ENCODE results near the gene FAM184B.

FAM184B gene

DNA sequence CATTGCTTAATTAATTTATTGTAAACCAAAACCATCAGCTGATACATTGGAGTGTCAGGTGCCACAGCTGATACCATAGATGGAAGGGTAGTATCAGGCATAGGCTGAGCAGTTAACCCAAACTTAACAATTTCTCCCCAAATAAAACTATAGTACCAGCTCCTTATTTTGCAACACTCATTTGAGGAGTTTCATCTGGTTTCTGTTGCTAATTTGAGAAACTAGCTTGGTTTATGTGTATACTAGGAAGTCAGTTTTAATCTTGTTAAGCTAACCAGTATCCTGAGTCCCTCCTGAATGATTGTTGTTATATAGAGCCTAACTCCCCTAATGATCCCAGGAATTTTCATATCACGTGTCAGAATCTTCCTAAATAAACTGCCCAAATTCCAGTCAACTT is 16.4 kb upstream of the FAM184B start:
- peaks cover 14% of the 10 kb centered on the region; the same call in 1 of the 2 replicates for H3K79me2 ChIP-seq (ENCODE audit: insufficient read depth, low read length)
- no peak overlapping the region for H3K4me3 ChIP-seq (ENCODE audit: low read length, poor library complexity, severe bottlenecking)
- no peaks in the 10 kb centered on the region for H3K4me1 ChIP-seq (ENCODE audit: insufficient read depth, low read length, poor library complexity, severe bottlenecking)
- H3K9ac ChIP-seq (ENCODE audit: low read depth, low read length, poor library complexity, severe bottlenecking): no peak overlapping the region
- H3K9me2 ChIP-seq (replicated peaks; ENCODE audit: low read depth, low read length): no peaks in the 10 kb centered on the region
- no peaks in the 10 kb centered on the region for H4K20me1 ChIP-seq (ENCODE audit: insufficient read depth, low read length, poor library complexity, severe bottlenecking)
- no peaks in the 10 kb centered on the region for H3F3A ChIP-seq (ENCODE audit: low read depth)
- TF ChIP-seq, protein P1, sequence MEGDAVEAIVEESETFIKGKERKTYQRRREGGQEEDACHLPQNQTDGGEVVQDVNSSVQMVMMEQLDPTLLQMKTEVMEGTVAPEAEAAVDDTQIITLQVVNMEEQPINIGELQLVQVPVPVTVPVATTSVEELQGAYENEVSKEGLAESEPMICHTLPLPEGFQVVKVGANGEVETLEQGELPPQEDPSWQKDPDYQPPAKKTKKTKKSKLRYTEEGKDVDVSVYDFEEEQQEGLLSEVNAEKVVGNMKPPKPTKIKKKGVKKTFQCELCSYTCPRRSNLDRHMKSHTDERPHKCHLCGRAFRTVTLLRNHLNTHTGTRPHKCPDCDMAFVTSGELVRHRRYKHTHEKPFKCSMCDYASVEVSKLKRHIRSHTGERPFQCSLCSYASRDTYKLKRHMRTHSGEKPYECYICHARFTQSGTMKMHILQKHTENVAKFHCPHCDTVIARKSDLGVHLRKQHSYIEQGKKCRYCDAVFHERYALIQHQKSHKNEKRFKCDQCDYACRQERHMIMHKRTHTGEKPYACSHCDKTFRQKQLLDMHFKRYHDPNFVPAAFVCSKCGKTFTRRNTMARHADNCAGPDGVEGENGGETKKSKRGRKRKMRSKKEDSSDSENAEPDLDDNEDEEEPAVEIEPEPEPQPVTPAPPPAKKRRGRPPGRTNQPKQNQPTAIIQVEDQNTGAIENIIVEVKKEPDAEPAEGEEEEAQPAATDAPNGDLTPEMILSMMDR (conservative IDR thresholded peaks at IDR 0.05; ENCODE audit: low read length): no peak
- TF ChIP-seq EZH2phosphoT487 (IDR thresholded peaks at IDR 0.05; ENCODE audit: borderline replicate concordance): no peak
- H3K36me3 ChIP-seq (ENCODE audit: insufficient read depth, low read length): peaks cover 11% of the 10 kb centered on the region; the same call in 1 of the 2 replicates
- H3K9me3 ChIP-seq (ENCODE audit: insufficient read depth, low read depth, low read length): no peaks in the 10 kb centered on the region
- no peak overlapping the region for H3K4me2 ChIP-seq (ENCODE audit: low read depth, low read length, poor library complexity, severe bottlenecking)
- H2AFZ ChIP-seq (ENCODE audit: low read length): no peak overlapping the region
- no peaks in the 10 kb centered on the region for H3K27me3 ChIP-seq (ENCODE audit: insufficient read depth, low read length, poor library complexity, severe bottlenecking)

DNA sequence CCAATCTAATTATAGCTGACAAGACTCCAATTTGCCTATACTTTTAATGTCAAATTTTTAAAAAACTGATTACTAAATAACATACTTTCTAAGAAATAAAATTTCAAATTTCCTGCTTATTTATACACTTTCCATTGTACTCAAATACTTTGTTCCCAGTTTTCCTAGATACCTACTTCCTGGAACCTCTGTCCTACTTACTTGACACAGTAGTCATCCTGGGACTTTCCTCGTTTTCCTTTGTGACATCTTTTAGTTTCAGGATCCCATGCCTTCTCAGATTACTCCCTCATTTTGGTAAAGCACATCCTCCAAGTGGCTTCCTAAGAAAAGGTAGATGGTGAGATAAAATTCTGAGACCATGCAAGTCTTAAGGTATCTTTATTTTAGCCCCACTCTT is 13.3 kb upstream of the FAM184B start:
- Histone ChIP-seq H3K4me1 (ENCODE audit: insufficient read depth, low read length, poor library complexity, severe bottlenecking) (no peaks in the 10 kb centered on the region), H3K9ac (ENCODE audit: low read depth, low read length, poor library complexity, severe bottlenecking) (no peak overlapping the region), H2AFZ (ENCODE audit: low read length) (no peak overlapping the region), H3K9me3 (ENCODE audit: insufficient read depth, low read depth, low read length) (no peaks in the 10 kb centered on the region), H3K36me3 (ENCODE audit: insufficient read depth, low read length) (no peaks in the 10 kb centered on the region), H3K4me3 (ENCODE audit: low read length, poor library complexity, severe bottlenecking) (no peak overlapping the region), H4K20me1 (ENCODE audit: insufficient read depth, low read length, poor library complexity, severe bottlenecking) (no peaks in the 10 kb centered on the region), H3F3A (ENCODE audit: low read depth) (no peaks in the 10 kb centered on the region), H3K9me2 (replicated peaks; ENCODE audit: low read depth, low read length) (no peaks in the 10 kb centered on the region), H3K4me2 (ENCODE audit: low read depth, low read length, poor library complexity, severe bottlenecking) (no peak overlapping the region), H3K27me3 (ENCODE audit: insufficient read depth, low read length, poor library complexity, severe bottlenecking) (no peaks in the 10 kb centered on the region), H3K79me2 (ENCODE audit: insufficient read depth, low read length) (no peaks in the 10 kb centered on the region)
- TF ChIP-seq, protein P1 (conservative IDR thresholded peaks at IDR 0.05; ENCODE audit: low read length): no peak
- TF ChIP-seq EZH2phosphoT487 (IDR thresholded peaks at IDR 0.05; ENCODE audit: borderline replicate concordance): no peak

DNA sequence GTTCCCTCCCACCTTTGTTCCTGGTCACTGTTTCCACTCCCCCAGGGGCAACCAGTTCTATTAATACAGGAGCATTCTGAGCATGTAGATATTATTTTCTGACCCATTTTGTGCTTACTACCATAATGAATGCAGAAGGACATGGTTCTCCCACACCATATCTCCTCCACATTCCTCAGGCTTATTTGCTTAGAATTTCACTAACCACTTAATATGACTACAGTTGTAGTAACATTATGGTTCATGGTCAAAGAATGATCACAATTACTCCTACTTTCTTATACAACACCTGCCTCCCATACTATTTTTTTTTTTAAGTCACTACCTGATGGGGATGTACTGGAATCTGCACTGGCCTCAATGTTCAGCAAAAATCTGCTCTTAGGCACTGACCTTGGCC is 7.5 kb upstream of the FAM184B start:
- Histone ChIP-seq H3K9ac (ENCODE audit: low read depth, low read length, poor library complexity, severe bottlenecking) (no peak overlapping the region), H3K79me2 (ENCODE audit: insufficient read depth, low read length) (no peaks in the 10 kb centered on the region), H2AFZ (ENCODE audit: low read length) (no peak overlapping the region), H3F3A (ENCODE audit: low read depth) (no peaks in the 10 kb centered on the region), H3K9me3 (ENCODE audit: insufficient read depth, low read depth, low read length) (no peaks in the 10 kb centered on the region), H3K4me2 (ENCODE audit: low read depth, low read length, poor library complexity, severe bottlenecking) (no peak overlapping the region), H3K9me2 (replicated peaks; ENCODE audit: low read depth, low read length) (no peaks in the 10 kb centered on the region), H4K20me1 (ENCODE audit: insufficient read depth, low read length, poor library complexity, severe bottlenecking) (no peaks in the 10 kb centered on the region), H3K27me3 (ENCODE audit: insufficient read depth, low read length, poor library complexity, severe bottlenecking) (no peaks in the 10 kb centered on the region), H3K4me3 (ENCODE audit: low read length, poor library complexity, severe bottlenecking) (no peak overlapping the region), H3K4me1 (ENCODE audit: insufficient read depth, low read length, poor library complexity, severe bottlenecking) (peaks cover 17% of the 10 kb centered on the region), H3K36me3 (ENCODE audit: insufficient read depth, low read length) (no peaks in the 10 kb centered on the region)
- no peak for TF ChIP-seq EZH2phosphoT487 (IDR thresholded peaks at IDR 0.05; ENCODE audit: borderline replicate concordance)
- TF ChIP-seq, protein P1 (conservative IDR thresholded peaks at IDR 0.05; ENCODE audit: low read length): no peak
